DND-41 (cell line): ENCODE measurements around the gene HOXD4.

Experiments
- ATAC-seq: fragments of 200-7000 bp; cut with Tn5 transposase; 3 replicates; pipeline ENCODE4 v1.9.1; 2021; ENCODE audit warnings: low read depth; ENCODE audit not compliant: insufficient read depth
- DNase-seq: peaks from one replicate; pipeline ENCODE4 v3.0.0-alpha.2; 2020
- H2AFZ ChIP-seq: 2 replicates; pipeline ENCODE4 v1.6.0; 2012; ENCODE audit warnings: low read depth, low read length
- H3K27ac ChIP-seq: 2 replicates; pipeline ENCODE4 v1.5.1; 2012; ENCODE audit warnings: low read length, inconsistent platforms
- H3K27me3 ChIP-seq: fragments of 200-600 bp; sonication (generic); 2 replicates; pipeline ENCODE4 v1.6.0; 2012; ENCODE audit warnings: low read length, mild to moderate bottlenecking, inconsistent platforms; ENCODE audit not compliant: insufficient read depth, poor library complexity
- H3K36me3 ChIP-seq: 2 replicates; pipeline ENCODE4 v1.5.1; 2012; ENCODE audit warnings: low read length, inconsistent platforms; ENCODE audit not compliant: insufficient read depth
- H3K4me1 ChIP-seq: 2 replicates; pipeline ENCODE4 v1.5.1; 2012; ENCODE audit warnings: mild to moderate bottlenecking, low read length; ENCODE audit not compliant: insufficient read depth
- H3K4me2 ChIP-seq: 2 replicates; pipeline ENCODE4 v1.6.0; 2012; ENCODE audit warnings: mild to moderate bottlenecking, moderate library complexity, low read length, inconsistent platforms; ENCODE audit not compliant: insufficient read depth
- H3K4me3 ChIP-seq, 2 experiments: fragments of 200-600 bp in 1 of 2; shearing (Covaris generic) in 1 of 2; 2 replicates each; pipeline ENCODE4 v1.5.1; 2012 to 2016; ENCODE audit warnings: inconsistent platforms in 2 of 2, low read length in 2 of 2, mild to moderate bottlenecking in 2 of 2, low read depth in 1 of 2, moderate library complexity in 1 of 2
- H3K79me2 ChIP-seq: 2 replicates; pipeline ENCODE4 v1.6.0; 2012; ENCODE audit warnings: low read length, inconsistent platforms; ENCODE audit not compliant: insufficient read depth
- H3K9ac ChIP-seq: 2 replicates; pipeline ENCODE4 v1.6.0; 2012; ENCODE audit warnings: low read depth, mild to moderate bottlenecking, inconsistent platforms, low read length, moderate library complexity
- H3K9me3 ChIP-seq: 2 replicates; pipeline ENCODE4 v1.5.1; 2012; ENCODE audit warnings: low read length, moderate library complexity, mild to moderate bottlenecking, inconsistent platforms; ENCODE audit not compliant: insufficient read depth, severe bottlenecking
- H4K20me1 ChIP-seq: 2 replicates; pipeline ENCODE4 v1.6.0; 2012; ENCODE audit warnings: low read length; ENCODE audit not compliant: insufficient read depth
- EZH2 ChIP-seq: IDR thresholded peaks from 3 replicates; pipeline ENCODE4 v1.6.1; 2012; ENCODE audit warnings: borderline replicate concordance, low read depth, mild to moderate bottlenecking, moderate library complexity, low read length, inconsistent platforms; ENCODE audit not compliant: severe bottlenecking
- TF ChIP-seq, protein P1 (sequence below): IDR thresholded peaks from 2 replicates; pipeline ENCODE4 v1.5.1; 2012; ENCODE audit warnings: borderline replicate concordance, low read length, moderate library complexity, mild to moderate bottlenecking; ENCODE audit not compliant: poor library complexity, severe bottlenecking; ENCODE audit errors: extremely low read depth

HOXD4 gene

DNA sequence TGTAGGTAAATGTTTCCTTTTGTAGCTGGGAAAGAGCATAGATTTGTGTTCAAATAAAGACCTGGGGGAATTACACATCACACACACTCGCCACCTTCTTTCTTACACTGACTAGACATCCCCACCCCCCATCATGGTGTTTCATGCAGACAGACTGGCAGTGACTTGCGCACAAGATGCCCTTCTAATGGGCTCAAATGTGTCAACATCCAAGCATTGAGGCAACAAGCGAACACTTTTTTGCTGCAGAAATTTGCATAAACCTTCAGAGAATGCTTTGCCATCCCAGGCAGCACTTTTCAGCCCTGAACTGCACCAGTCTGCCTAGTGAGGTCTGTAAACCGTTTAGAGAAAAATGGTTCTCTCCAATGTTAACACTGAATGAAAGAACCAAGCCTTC lies 17.3 kb upstream of the HOXD4 start:
- Histone ChIP-seq H3K79me2 (no peaks in the 10 kb centered on the region), H2AFZ (no peak overlapping the region), H3K4me1 (no peaks in the 10 kb centered on the region), H3K9me3 (no peaks in the 10 kb centered on the region), H3K4me3 (no peak overlapping the region), H3K27ac (no peak overlapping the region), H3K4me2 (no peak overlapping the region), H3K36me3 (no peaks in the 10 kb centered on the region), H4K20me1 (no peaks in the 10 kb centered on the region), H3K27me3 (peaks cover 10% of the 10 kb centered on the region), H3K9ac (no peak overlapping the region)
- ATAC-seq (no peak), DNase-seq (no peak)
- TF ChIP-seq EZH2: no peak
- TF ChIP-seq, protein P1, sequence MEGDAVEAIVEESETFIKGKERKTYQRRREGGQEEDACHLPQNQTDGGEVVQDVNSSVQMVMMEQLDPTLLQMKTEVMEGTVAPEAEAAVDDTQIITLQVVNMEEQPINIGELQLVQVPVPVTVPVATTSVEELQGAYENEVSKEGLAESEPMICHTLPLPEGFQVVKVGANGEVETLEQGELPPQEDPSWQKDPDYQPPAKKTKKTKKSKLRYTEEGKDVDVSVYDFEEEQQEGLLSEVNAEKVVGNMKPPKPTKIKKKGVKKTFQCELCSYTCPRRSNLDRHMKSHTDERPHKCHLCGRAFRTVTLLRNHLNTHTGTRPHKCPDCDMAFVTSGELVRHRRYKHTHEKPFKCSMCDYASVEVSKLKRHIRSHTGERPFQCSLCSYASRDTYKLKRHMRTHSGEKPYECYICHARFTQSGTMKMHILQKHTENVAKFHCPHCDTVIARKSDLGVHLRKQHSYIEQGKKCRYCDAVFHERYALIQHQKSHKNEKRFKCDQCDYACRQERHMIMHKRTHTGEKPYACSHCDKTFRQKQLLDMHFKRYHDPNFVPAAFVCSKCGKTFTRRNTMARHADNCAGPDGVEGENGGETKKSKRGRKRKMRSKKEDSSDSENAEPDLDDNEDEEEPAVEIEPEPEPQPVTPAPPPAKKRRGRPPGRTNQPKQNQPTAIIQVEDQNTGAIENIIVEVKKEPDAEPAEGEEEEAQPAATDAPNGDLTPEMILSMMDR: no peak

DNA sequence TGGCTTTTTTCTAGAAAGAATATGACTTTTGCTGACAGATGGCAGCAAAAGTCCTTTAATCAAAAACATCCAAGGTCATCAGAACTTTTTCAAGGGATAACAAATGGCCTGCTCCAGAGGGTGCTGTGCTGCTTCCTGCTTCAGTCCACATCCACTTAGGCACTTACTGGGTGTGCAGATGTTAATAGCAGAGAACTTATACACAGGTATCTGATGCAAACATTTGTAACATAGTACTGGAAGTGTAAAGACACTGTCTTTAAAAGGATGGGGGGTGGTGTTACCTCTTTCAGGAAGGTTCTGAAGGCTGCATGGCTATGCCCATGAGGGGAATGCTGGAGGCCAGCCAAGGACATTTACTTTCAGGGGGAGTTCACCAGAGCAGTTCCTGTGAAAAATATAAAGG lies 16.3 kb upstream of the HOXD4 start:
- Histone ChIP-seq H3K27me3 (peaks cover 10% of the 10 kb centered on the region), H3K4me3 (no peak overlapping the region), H3K79me2 (no peaks in the 10 kb centered on the region), H3K27ac (no peak overlapping the region), H4K20me1 (no peaks in the 10 kb centered on the region), H3K4me1 (peaks cover under 1% of the 10 kb centered on the region), H3K9me3 (no peaks in the 10 kb centered on the region), H2AFZ (no peak overlapping the region), H3K36me3 (no peaks in the 10 kb centered on the region), H3K9ac (no peak overlapping the region), H3K4me2 (no peak overlapping the region)
- no peak for ATAC-seq
- DNase-seq: no peak
- TF ChIP-seq EZH2: no peak
- TF ChIP-seq, protein P1: no peak

DNA sequence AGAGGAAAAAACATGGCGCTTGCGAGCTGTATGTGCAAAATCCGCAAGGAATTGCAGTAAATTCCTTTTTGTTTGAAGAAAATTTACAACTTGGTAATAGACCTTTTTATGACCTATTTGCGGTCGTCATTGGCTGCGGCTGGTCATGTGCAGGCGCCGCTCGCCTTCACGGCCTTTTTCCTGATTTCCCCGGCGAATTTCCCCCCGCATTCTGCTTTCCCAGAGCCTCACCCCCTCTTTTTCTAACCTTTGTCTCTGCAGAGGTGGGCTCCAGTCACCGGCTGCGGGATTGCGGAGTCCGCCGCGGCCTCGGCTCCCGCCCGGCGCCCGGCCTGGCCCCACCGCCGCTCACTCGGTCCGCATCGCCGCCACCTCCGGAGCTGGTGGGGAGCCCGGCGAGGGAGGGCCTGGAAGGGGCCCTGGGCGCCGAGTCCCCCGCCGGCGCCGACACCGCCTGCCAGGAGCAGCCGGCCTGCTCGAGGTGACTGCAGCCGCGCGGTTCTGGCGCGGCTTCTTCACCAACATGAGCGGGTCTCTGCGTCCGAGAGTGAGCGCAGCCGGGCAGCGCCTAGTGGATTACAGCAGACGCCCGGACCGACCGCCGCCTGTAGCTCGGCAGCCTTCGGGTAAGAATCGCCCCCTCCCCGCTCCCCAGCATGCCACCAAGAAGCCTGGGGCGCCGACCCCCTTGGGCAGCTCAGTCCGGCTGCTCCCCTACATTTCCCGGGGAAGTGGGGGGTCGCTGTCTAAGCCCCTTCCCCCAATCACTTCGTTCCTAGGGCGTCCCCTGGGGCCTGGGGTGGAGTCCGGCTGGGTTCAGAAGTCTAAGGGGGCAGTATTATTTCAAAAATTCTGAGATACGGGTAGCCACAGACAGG lies 14.7 kb upstream of the HOXD4 start:
- ATAC-seq: no peak
- Histone ChIP-seq H3K27me3 (peaks cover 7% of the 10 kb centered on the region), H3K4me3 (no peak overlapping the region), H3K36me3 (no peaks in the 10 kb centered on the region), H3K9me3 (no peaks in the 10 kb centered on the region), H4K20me1 (no peaks in the 10 kb centered on the region), H3K9ac (no peak overlapping the region), H2AFZ (no peak overlapping the region), H3K4me2 (no peak overlapping the region), H3K27ac (no peak overlapping the region), H3K79me2 (no peaks in the 10 kb centered on the region), H3K4me1 (peaks cover 12% of the 10 kb centered on the region)
- DNase-seq: no peak
- TF ChIP-seq, protein P1: no peak
- no peak for TF ChIP-seq EZH2
